GM13977 (cell line): Measurements from ENCODE around the gene CAPN10.

Experiments
- DNase-seq: peaks from one replicate; pipeline ENCODE4 v3.0.0; 2012; ENCODE audit warnings: low spot score
- in situ Hi-C: fragments of 300-500 bp; cut with MboI; formaldehyde crosslinking; loops from one replicate; pipeline ENCODE4 v1.12.0; 2022; ENCODE audit warnings: low sequenced_read_pairs, low pct_unique_long_range_greater_than_20kb, mixed read lengths, inconsistent platforms; ENCODE audit not compliant: unreplicated experiment
- TF ChIP-seq, protein P1 (sequence below): IDR thresholded peaks from 2 replicates; pipeline ENCODE4 v1.5.1; 2012; ENCODE audit warnings: mild to moderate bottlenecking, control low read depth; ENCODE audit not compliant: insufficient read depth; ENCODE audit errors: extremely low read depth, missing control alignments

Gene CAPN10

GRCh38 chr2:240576036-240576435 lies 10.5 kb upstream of the CAPN10 start:
- DNase-seq: no peak
- TF ChIP-seq, protein P1, sequence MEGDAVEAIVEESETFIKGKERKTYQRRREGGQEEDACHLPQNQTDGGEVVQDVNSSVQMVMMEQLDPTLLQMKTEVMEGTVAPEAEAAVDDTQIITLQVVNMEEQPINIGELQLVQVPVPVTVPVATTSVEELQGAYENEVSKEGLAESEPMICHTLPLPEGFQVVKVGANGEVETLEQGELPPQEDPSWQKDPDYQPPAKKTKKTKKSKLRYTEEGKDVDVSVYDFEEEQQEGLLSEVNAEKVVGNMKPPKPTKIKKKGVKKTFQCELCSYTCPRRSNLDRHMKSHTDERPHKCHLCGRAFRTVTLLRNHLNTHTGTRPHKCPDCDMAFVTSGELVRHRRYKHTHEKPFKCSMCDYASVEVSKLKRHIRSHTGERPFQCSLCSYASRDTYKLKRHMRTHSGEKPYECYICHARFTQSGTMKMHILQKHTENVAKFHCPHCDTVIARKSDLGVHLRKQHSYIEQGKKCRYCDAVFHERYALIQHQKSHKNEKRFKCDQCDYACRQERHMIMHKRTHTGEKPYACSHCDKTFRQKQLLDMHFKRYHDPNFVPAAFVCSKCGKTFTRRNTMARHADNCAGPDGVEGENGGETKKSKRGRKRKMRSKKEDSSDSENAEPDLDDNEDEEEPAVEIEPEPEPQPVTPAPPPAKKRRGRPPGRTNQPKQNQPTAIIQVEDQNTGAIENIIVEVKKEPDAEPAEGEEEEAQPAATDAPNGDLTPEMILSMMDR: no peak
- in situ Hi-C loops: no loop called here

GRCh38 chr2:240576436-240577205 lies 9.9 kb upstream of the CAPN10 start:
- in situ Hi-C loops: no loop called here
- TF ChIP-seq, protein P1: no peak
- no peak for DNase-seq

DNA sequence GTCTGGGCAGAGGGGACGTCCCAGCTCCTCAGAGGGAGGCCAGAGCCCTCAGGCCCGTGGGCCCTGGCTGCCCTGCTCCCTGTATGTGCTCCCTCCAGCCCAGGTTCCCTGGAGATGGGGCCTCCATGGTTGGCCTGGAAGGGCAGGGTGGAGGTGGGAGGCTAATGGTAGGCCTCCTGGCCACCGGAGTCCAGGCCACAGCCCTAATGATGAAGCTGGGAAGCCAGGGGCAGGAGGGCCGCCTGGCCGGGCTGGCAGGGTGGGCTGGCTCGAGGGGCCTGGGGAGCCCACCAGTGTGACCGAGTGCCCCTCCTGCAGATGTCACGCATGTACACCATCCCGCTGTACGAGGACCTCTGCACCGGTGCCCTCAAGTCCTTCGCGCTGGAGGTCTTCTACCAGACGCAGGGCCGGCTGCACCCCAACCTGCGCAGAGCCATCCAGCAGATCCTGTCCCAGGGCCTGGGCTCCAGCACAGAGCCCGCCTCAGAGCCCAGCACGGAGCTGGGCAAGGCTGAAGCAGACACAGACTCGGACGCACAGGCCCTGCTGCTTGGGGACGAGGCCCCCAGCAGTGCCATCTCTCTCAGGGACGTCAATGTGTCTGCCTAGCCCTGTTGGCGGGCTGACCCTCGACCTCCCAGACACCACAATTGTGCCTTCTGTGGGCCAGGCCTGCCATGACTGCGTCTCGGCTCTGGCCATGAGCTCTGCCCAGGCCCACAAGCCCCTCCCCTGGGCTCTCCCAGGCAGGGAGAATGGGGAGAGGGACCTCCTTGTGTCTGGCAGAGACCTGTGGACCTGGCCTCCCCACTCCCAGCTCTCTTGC lies 9.0 kb upstream of the CAPN10 start:
- no peak for DNase-seq
- TF ChIP-seq, protein P1: no peak
- in situ Hi-C loops: no loop called here

- in situ Hi-C loops: no loop called here
- no peak for DNase-seq
- TF ChIP-seq, protein P1: no peak
These were observed 8.5 kb upstream of the CAPN10 start for GRCh38 chr2:240578110-240578450.

GRCh38 chr2:240578488-240578887 lies 8.0 kb upstream of the CAPN10 start:
- in situ Hi-C loops: no loop called here

GRCh38 chr2:240579071-240579762 lies 7.3 kb upstream of the CAPN10 start:
- TF ChIP-seq, protein P1: no peak
- DNase-seq: no peak
- in situ Hi-C loops: no loop called here

More at GRCh38 chr2:240578488-240578887, 8.0 kb upstream of the CAPN10 start:
- TF ChIP-seq, protein P1: no peak
- DNase-seq: no peak
